GM12864 (cell line): ENCODE results near the gene RGS18.
"Not testable (repeated sequence)": the region's sequence is repeated elsewhere in the genome, so short reads cannot be mapped to it uniquely, and the experiment has no call there.

Experiments
- DNase-seq: peaks from one replicate; pipeline ENCODE4 v3.0.0-alpha.2; 2011; ENCODE audit warnings: low read depth
- H3K4me3 ChIP-seq: 2 replicates; pipeline ENCODE4 v1.5.1; 2011; ENCODE audit warnings: mild to moderate bottlenecking, low read depth, low read length, control low read depth
- CTCF ChIP-seq: IDR thresholded peaks from 2 replicates; pipeline ENCODE4 v1.5.1; 2011; ENCODE audit warnings: low read depth, mild to moderate bottlenecking, moderate library complexity, low read length, control low read depth, inconsistent platforms; ENCODE audit errors: missing control alignments

Gene RGS18

GRCh38 chr1:192126030-192126619 is 32.1 kb upstream of the RGS18 start:
- H3K4me3 ChIP-seq: no peak overlapping the region
- DNase-seq: no peak
- no peak for TF ChIP-seq CTCF

GRCh38 chr1:192130175-192130574 is 28.1 kb upstream of the RGS18 start:
- TF ChIP-seq CTCF: no peak
- no peak for DNase-seq
- no peak overlapping the region for H3K4me3 ChIP-seq

- H3K4me3 ChIP-seq, DNase-seq: not testable (repeated sequence)
These were observed 27.4 kb upstream of the RGS18 start for GRCh38 chr1:192130865-192131264.

GRCh38 chr1:192131914-192132313 is 26.3 kb upstream of the RGS18 start:
- DNase-seq: no peak
- H3K4me3 ChIP-seq: no peak overlapping the region
- TF ChIP-seq CTCF: no peak

GRCh38 chr1:192133350-192133926 is 24.8 kb upstream of the RGS18 start:
- DNase-seq: no peak
- H3K4me3 ChIP-seq: no peak overlapping the region
- TF ChIP-seq CTCF: no peak

- H3K4me3 ChIP-seq: no peak overlapping the region
- no peak for TF ChIP-seq CTCF
- no peak for DNase-seq
These were observed 17.9 kb upstream of the RGS18 start for GRCh38 chr1:192140382-192140781.

- H3K4me3 ChIP-seq: no peak overlapping the region
- TF ChIP-seq CTCF: no peak
- no peak for DNase-seq
These were observed 11.0 kb upstream of the RGS18 start for GRCh38 chr1:192147221-192147620.
